H1 (cell line): Measurements from ENCODE around the gene GALNT5. TPM values are rescaled to one million over a fixed set of nuclear protein-coding genes. Genes with fewer than 3 reads are reported as not detected.

ENCODE experiments used
- CTCF ChIA-PET: fragments of 300-600 bp; sonication (Branson Sonifier 250); formaldehyde crosslinking; loops from one replicate; lab custom pipeline; 2021; ENCODE audit not compliant: partially characterized antibody; lab: Charles Lee
- POLR2A ChIA-PET: fragments of 300-600 bp; sonication (Branson Sonifier 250); formaldehyde crosslinking; loops from one replicate; lab custom pipeline; 2021; ENCODE audit warnings: inconsistent platforms; ENCODE audit not compliant: partially characterized antibody; lab: Charles Lee
- DNase-seq, 2 experiments: peaks; one replicate each; pipeline versions ENCODE4 v3.0.0 to v3.0.0-alpha.2; 2010 to 2022; ENCODE audit warnings: low spot score in 2 of 2, low read depth in 1 of 2, mixed read lengths in 1 of 2
- FAIRE-seq: peaks from 2 replicates; lab custom pipeline; 2011; peaks lifted over from hg19 to GRCh38; lab: Jason Lieb, UNC
- H2AFZ ChIP-seq: 2 replicates; pipeline ENCODE4 v1.8.1; 2012; ENCODE audit warnings: low read length, inconsistent platforms
- H2AK5ac ChIP-seq: 2 replicates; pipeline ENCODE4 v1.6.1; 2013; ENCODE audit warnings: low read depth, low read length
- H2BK120ac ChIP-seq: replicated peaks from 2 replicates; pipeline ENCODE3; 2013; ENCODE audit warnings: low read depth, low read length, inconsistent platforms
- H2BK12ac ChIP-seq: 2 replicates; pipeline ENCODE4 v1.6.1; 2013; ENCODE audit warnings: low read depth, low read length
- H2BK15ac ChIP-seq: 2 replicates; pipeline ENCODE4 v1.6.1; 2013; ENCODE audit warnings: low read length
- H2BK20ac ChIP-seq: 2 replicates; pipeline ENCODE4 v1.6.1; 2013; ENCODE audit warnings: low read length
- H2BK5ac ChIP-seq: 2 replicates; pipeline ENCODE4 v1.6.1; 2013; ENCODE audit warnings: low read depth, low read length
- H3K14ac ChIP-seq: 2 replicates; pipeline ENCODE4 v1.6.1; 2013; ENCODE audit warnings: inconsistent platforms; ENCODE audit not compliant: insufficient read length
- H3K18ac ChIP-seq: 2 replicates; pipeline ENCODE4 v1.6.1; 2013; ENCODE audit warnings: low read length; ENCODE audit errors: extremely low read depth
- H3K23ac ChIP-seq: 2 replicates; pipeline ENCODE4 v1.6.1; 2013; ENCODE audit warnings: inconsistent platforms; ENCODE audit not compliant: insufficient read length
- H3K23me2 ChIP-seq: 2 replicates; pipeline ENCODE4 v1.6.1; 2013; ENCODE audit warnings: low read depth, low read length
- H3K27ac ChIP-seq: 2 replicates; pipeline ENCODE4 v1.6.1; 2011; ENCODE audit warnings: low read depth, low read length, inconsistent platforms
- H3K27me3 ChIP-seq, 4 experiments: replicated peaks in 1 of 4; 1 replicate in 1 of 4; 2 replicates in 3 of 4; pipeline versions ENCODE4 v1.6.1 to v1.8.1; 2011 to 2013; ENCODE audit warnings: low read length in 3 of 4, mild to moderate bottlenecking in 3 of 4, inconsistent platforms in 2 of 4, mixed read lengths in 2 of 4, moderate library complexity in 1 of 4; ENCODE audit not compliant: control insufficient read depth in 3 of 4, insufficient read depth in 3 of 4; ENCODE audit errors: extremely low read depth in 1 of 4
- H3K36me3 ChIP-seq, 4 experiments: 2 replicates each; pipeline versions ENCODE4 v1.6.1 to v1.8.1; 2011 to 2013; ENCODE audit warnings: mild to moderate bottlenecking in 4 of 4, low read length in 3 of 4, moderate library complexity in 2 of 4, control low read depth in 1 of 4, inconsistent platforms in 1 of 4; ENCODE audit not compliant: insufficient read depth in 4 of 4, control insufficient read depth in 2 of 4
- H3K4ac ChIP-seq: replicated peaks from 2 replicates; pipeline ENCODE3; 2013; ENCODE audit warnings: low read length, low read depth, mixed read lengths, inconsistent platforms; ENCODE audit not compliant: insufficient read length
- H3K4me1 ChIP-seq, 4 experiments: replicated peaks in 1 of 4; 1 replicate in 1 of 4; 2 replicates in 3 of 4; pipeline versions ENCODE4 v1.6.1 to v1.8.1; 2011 to 2013; ENCODE audit warnings: low read length in 3 of 4, inconsistent platforms in 2 of 4, mixed read lengths in 1 of 4; ENCODE audit not compliant: insufficient read depth in 4 of 4, control insufficient read depth in 3 of 4
- H3K4me2 ChIP-seq, 2 experiments: 2 replicates each; pipeline versions ENCODE4 v1.6.1 to v1.8.1; 2011 to 2013; ENCODE audit warnings: low read depth in 2 of 2, low read length in 2 of 2, control low read depth in 1 of 2, inconsistent platforms in 1 of 2, mild to moderate bottlenecking in 1 of 2; ENCODE audit not compliant: insufficient read depth in 1 of 2
- H3K4me3 ChIP-seq, 4 experiments: fragments of 200-600, 300-600 bp in 1 of 4; sonication (generic), shearing (Covaris generic), sonication (Bioruptor Twin) in 1 of 4; 2 replicates each; pipeline versions ENCODE4 v1.5.1 to v1.8.1; 2011 to 2016; ENCODE audit warnings: low read length in 4 of 4, low read depth in 3 of 4, control low read depth in 2 of 4, inconsistent platforms in 2 of 4, mild to moderate bottlenecking in 2 of 4, mixed read lengths in 1 of 4, moderate library complexity in 1 of 4; ENCODE audit not compliant: insufficient read depth in 2 of 4; ENCODE audit errors: extremely low read depth in 1 of 4
- H3K56ac ChIP-seq: replicated peaks from 2 replicates; pipeline ENCODE3; 2013; ENCODE audit warnings: low read depth, mild to moderate bottlenecking, mixed read lengths, low read length, inconsistent platforms; ENCODE audit not compliant: insufficient read length
- H3K79me1 ChIP-seq: 2 replicates; pipeline ENCODE4 v1.6.1; 2013; ENCODE audit warnings: low read depth, low read length, control low read depth
- H3K79me2 ChIP-seq, 2 experiments: 2 replicates each; pipeline versions ENCODE4 v1.6.1 to v1.8.1; 2012 to 2013; ENCODE audit warnings: low read length in 2 of 2, mild to moderate bottlenecking in 2 of 2, inconsistent platforms in 1 of 2; ENCODE audit not compliant: insufficient read depth in 2 of 2, control insufficient read depth in 1 of 2
- H3K9ac ChIP-seq, 4 experiments: replicated peaks in 1 of 4; 1 replicate in 1 of 4; 2 replicates in 3 of 4; pipeline versions ENCODE4 v1.6.1 to v1.8.1; 2011 to 2013; ENCODE audit warnings: low read depth in 3 of 4, low read length in 3 of 4, control low read depth in 2 of 4, mild to moderate bottlenecking in 2 of 4, moderate library complexity in 2 of 4, inconsistent platforms in 1 of 4; ENCODE audit errors: extremely low read depth in 1 of 4
- H3K9me3 ChIP-seq, 2 experiments: 2 replicates each; pipeline versions ENCODE4 v1.6.1 to v1.8.1; 2012 to 2013; ENCODE audit warnings: mild to moderate bottlenecking in 2 of 2, moderate library complexity in 2 of 2, control low read depth in 1 of 2, inconsistent platforms in 1 of 2, low read depth in 1 of 2, low read length in 1 of 2, mixed read lengths in 1 of 2; ENCODE audit not compliant: insufficient read depth in 2 of 2
- H4K20me1 ChIP-seq, 2 experiments: replicated peaks in 1 of 2; 2 replicates each; pipeline versions ENCODE3 to v1.8.1; 2011 to 2013; ENCODE audit warnings: inconsistent platforms in 2 of 2, low read length in 2 of 2, mild to moderate bottlenecking in 1 of 2; ENCODE audit not compliant: insufficient read depth in 2 of 2, control insufficient read depth in 1 of 2
- H4K5ac ChIP-seq: 2 replicates; pipeline ENCODE4 v1.6.1; 2013; ENCODE audit warnings: low read length, low read depth, mixed read lengths, inconsistent platforms; ENCODE audit not compliant: insufficient read length
- H4K8ac ChIP-seq: 2 replicates; pipeline ENCODE4 v1.8.0; 2013; ENCODE audit warnings: mild to moderate bottlenecking, moderate library complexity, low read length, inconsistent platforms; ENCODE audit not compliant: insufficient read depth; ENCODE audit errors: extremely low read depth
- H4K91ac ChIP-seq: replicated peaks from 2 replicates; pipeline ENCODE3; 2013; ENCODE audit warnings: low read length, mixed read lengths, inconsistent platforms; ENCODE audit not compliant: insufficient read length
- CBX5 ChIP-seq: fragments of 300-800, 300-1000 bp; sonication (generic); IDR thresholded peaks from 2 replicates; pipeline ENCODE4 v1.7.1; 2016; ENCODE audit warnings: antibody characterized with exemption, low read length, low read depth
- EP300 ChIP-seq, 2 experiments: IDR thresholded peaks; 1 replicate in 1 of 2; 2 replicates in 1 of 2; pipeline ENCODE4 v1.6.1; 2011 to 2012; ENCODE audit warnings: low read depth in 2 of 2, low read length in 2 of 2, mild to moderate bottlenecking in 2 of 2, borderline replicate concordance in 1 of 2, inconsistent platforms in 1 of 2, moderate library complexity in 1 of 2
- GABPA ChIP-seq: IDR thresholded peaks from 2 replicates; pipeline ENCODE4 v1.6.1; 2011; ENCODE audit warnings: mild to moderate bottlenecking, low read length, moderate library complexity, borderline replicate concordance; ENCODE audit not compliant: insufficient read depth
- JUN ChIP-seq: IDR thresholded peaks from 2 replicates; pipeline ENCODE4 v1.6.1; 2011; ENCODE audit warnings: low read depth, mild to moderate bottlenecking, improper control_type of control experiment, low read length
- PHF8 ChIP-seq: fragments of 200-600 bp; sonication (generic); conservative IDR thresholded peaks from 2 replicates; pipeline ENCODE4 v1.7.1; 2012; ENCODE audit warnings: low read depth, mild to moderate bottlenecking, inconsistent platforms, low read length, moderate library complexity
- POLR2A ChIP-seq, 2 experiments: IDR thresholded peaks; 1 replicate in 1 of 2; 2 replicates in 1 of 2; pipeline ENCODE4 v1.6.1; 2011; ENCODE audit warnings: low read depth in 2 of 2, low read length in 2 of 2, mild to moderate bottlenecking in 2 of 2; ENCODE audit errors: control extremely low read depth in 1 of 2
- RAD21 ChIP-seq, 2 experiments: IDR thresholded peaks in 1 of 2; conservative IDR thresholded peaks in 1 of 2; 2 replicates each; pipeline ENCODE4 v1.6.1; 2011; ENCODE audit warnings: low read depth in 2 of 2, low read length in 2 of 2, improper control_type of control experiment in 1 of 2, inconsistent platforms in 1 of 2, mild to moderate bottlenecking in 1 of 2, moderate library complexity in 1 of 2
- SAP30 ChIP-seq: fragments of 300-600 bp; sonication (generic); IDR thresholded peaks from 2 replicates; pipeline ENCODE4 v1.7.1; 2012; ENCODE audit warnings: low read length, moderate library complexity, mild to moderate bottlenecking, inconsistent platforms; ENCODE audit not compliant: insufficient read depth, insufficient replicate concordance
- SIRT6 ChIP-seq: IDR thresholded peaks from one replicate; pipeline ENCODE4 v1.7.1; 2012; ENCODE audit warnings: low read length, inconsistent platforms
- TAF7 ChIP-seq: optimal IDR thresholded peaks from 2 replicates; pipeline ENCODE3; 2011; ENCODE audit warnings: low read depth, mild to moderate bottlenecking, inconsistent platforms, low read length, moderate library complexity, borderline replicate concordance
- USF2 ChIP-seq: IDR thresholded peaks from 2 replicates; pipeline ENCODE4 v1.6.1; 2011; ENCODE audit warnings: low read length, improper control_type of control experiment
- YY1 ChIP-seq: IDR thresholded peaks from 2 replicates; pipeline ENCODE4 v1.6.1; 2011; ENCODE audit warnings: low read depth, mild to moderate bottlenecking, low read length
- WGBS, 2 experiments: shearing (Covaris generic) in 1 of 2; methylation state at CpG; one replicate each; pipeline versions ENCODE4 v1.1.6 to v1.1.7; 2013 to 2015; ENCODE audit warnings: low lambda C conversion rate in 2 of 2, mixed read lengths in 2 of 2, inconsistent platforms in 1 of 2, low coverage in 1 of 2, missing lambda C conversion rate in 1 of 2; ENCODE audit not compliant: insufficient replicate concordance in 2 of 2, insufficient coverage in 1 of 2, insufficient read length in 1 of 2; ENCODE audit errors: extremely low coverage in 1 of 2, missing lambda C conversion rate in 1 of 2; 5-methylcytosine and 5-hydroxymethylcytosine counted together
- polyA plus RNA-seq, 7 experiments: library from polyadenylated mRNA; depleted of rRNA in 3 of 7; stranded (reverse) in 5 of 7; unstranded in 2 of 7; fragments of >200 nt in 5 of 7; fragments of 200-250 nt in 2 of 7; gene quantifications; 1 replicate in 5 of 7; 2 replicates in 1 of 7; 4 replicates in 1 of 7; pipeline versions ENCODE4 v1.2.1 to v1.2.3, GENCODE V29; 2011 to 2013; ENCODE audit warnings: missing spikeins in 2 of 7, mixed read lengths in 2 of 7
- total RNA-seq: library from RNA; stranded (reverse); fragmentation: NEBNext Ultra II Directional; extraction: Animal tissue kit (Norgen Biotek cat#: 25700); gene quantifications from 2 replicates; pipeline ENCODE4 v1.2.1, GENCODE V29; 2021

Gene GALNT5
- total and polyA plus RNA-seq, 2 of the 8 experiments (the other 6 are each of a cell fraction or from before 2014, with no cell fraction given): 0.02 to 0.06 TPM

DNA sequence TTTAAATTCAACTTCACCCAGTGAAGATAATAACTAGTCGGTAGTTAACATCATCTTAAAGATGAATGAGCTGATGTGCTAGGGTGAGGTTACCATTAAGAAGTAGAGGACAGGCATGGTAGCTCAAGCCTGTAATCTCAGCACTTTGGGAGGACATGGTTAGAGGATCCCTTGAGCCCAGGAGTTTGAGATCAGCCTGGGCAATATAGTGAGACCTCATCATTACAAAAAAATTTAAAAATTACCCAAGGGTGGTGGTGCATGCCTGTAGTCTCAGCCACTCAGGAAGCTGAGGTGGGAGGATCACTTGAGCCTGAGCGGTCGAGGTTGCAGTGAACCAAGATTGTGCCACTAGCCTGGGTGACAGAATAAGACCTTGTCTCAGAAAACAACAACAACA, 4.7 kb downstream of the GALNT5 start:
- Histone ChIP-seq H2BK120ac (no peak overlapping the region), H4K5ac (no peak overlapping the region), H3K14ac (no peak overlapping the region), H3K4me3 (no peak overlapping the region), H3K9me3 (no peaks in the 10 kb centered on the region), H3K79me1 (no peaks in the 10 kb centered on the region), H3K18ac (no peak overlapping the region), H3K4ac (no peak overlapping the region), H3K23ac (no peak overlapping the region), H2BK12ac (no peak overlapping the region), H2BK15ac (no peak overlapping the region), H2BK20ac (no peak overlapping the region), H4K8ac (no peak overlapping the region), H3K23me2 (peaks cover 6% of the 10 kb centered on the region), H4K91ac (no peak overlapping the region), H3K79me2 (no peaks in the 10 kb centered on the region), H3K27ac (no peak overlapping the region), H2AFZ (no peak overlapping the region), H3K27me3 (no peaks in the 10 kb centered on the region; a peak in 1 of 7 replicates), H3K4me1 (peaks cover 0 to 9% (median 3%) of the 10 kb centered on the region in 4 experiments; a peak in 5 of 7 replicates), H3K56ac (no peak overlapping the region), H3K4me2 (no peak overlapping the region), H3K9ac (no peak overlapping the region), H3K36me3 (no peaks in the 10 kb centered on the region), H2AK5ac (no peak overlapping the region), H2BK5ac (no peak overlapping the region), H4K20me1 (no peaks in the 10 kb centered on the region)
- WGBS, 2 experiments: 100% methylated on average over 3 of the region's 3 CpGs; no CpG with 5 or more reads in 1 of the 2 experiments
- FAIRE-seq (no peak), DNase-seq (no peak)
- POLR2A ChIA-PET: no interaction called here
- CTCF ChIA-PET: interaction anchor here (1.2 to 1.8 kb wide), 2 partner anchors 9 to 72 kb away, joined by 3 to 6 read pairs; no protein-coding TSS in a partner anchor
- TF ChIP-seq JUN (no peak), PHF8 (no peak), SAP30 (no peak), USF2 (no peak), GABPA (no peak), SIRT6 (no peak), EP300 (IDR thresholded peaks at IDR 0.05; ENCODE audit: borderline replicate concordance in 1 of 2, low read depth in 2 of 2, low read length in 2 of 2) (no peak), CBX5 (no peak), TAF7 (no peak), YY1 (no peak), POLR2A (IDR thresholded peaks at IDR 0.05; ENCODE audit: control extremely low read depth in 1 of 2, low read depth in 2 of 2, low read length in 2 of 2) (no peak), RAD21 (IDR thresholded peaks at IDR 0.05 in 1 of 2, conservative IDR thresholded peaks at IDR 0.05 in 1 of 2; ENCODE audit: low read depth in 2 of 2, low read length in 2 of 2) (no peak)
